ENCODE results near the gene PFDN6. TPM values are rescaled to one million over a fixed set of nuclear protein-coding genes. Genes with fewer than 3 reads are reported as not detected.
"Not testable (repeated sequence)": the region's sequence is repeated elsewhere in the genome, so short reads cannot be mapped to it uniquely, and the experiment has no call there.

PFDN6 gene
- total RNA-seq, 1 experiment from 2014 or later = 95.7 TPM

- TF ChIP-seq CREB1 (CRISPR knock-in tag; IDR thresholded peaks at IDR 0.05) (no peak), GABPB1 (CRISPR knock-in tag; IDR thresholded peaks at IDR 0.05) (no peak)
Observed at GRCh38 chr6:33279257-33279695, 10.1 kb upstream of the PFDN6 start (continued).

GRCh38 chr6:33279971-33280511, 9.4 kb upstream of the PFDN6 start:
- CTCF ChIA-PET = interaction anchor here (0.6 to 1.0 kb wide), 4 partner anchors 10 to 33 kb away, joined by 3 to 4 read pairs (median 4); partner anchors contain the start of gene PFDN6
- peak; percentile 72 for DNase-seq (ENCODE audit: low spot score)

GRCh38 chr6:33280539-33280938, 8.9 kb upstream of the PFDN6 start:
- POLR2A ChIA-PET = no interaction called here
- CTCF ChIA-PET = no interaction called here
- ATAC-seq (no peak), DNase-seq (ENCODE audit: low spot score) (no peak)
- peak overlapping the region; percentile 68; the same call in 1 of the 2 replicates for H3K27ac Mint-ChIP-seq
- no peaks in the 10 kb centered on the region for H3K9me3 Mint-ChIP-seq
- peaks cover 22% of the 10 kb centered on the region for H3K36me3 Mint-ChIP-seq
- no peak for TF ChIP-seq ZNF232 (CRISPR knock-in tag; IDR thresholded peaks at IDR 0.05)
- TF ChIP-seq, protein P1, sequence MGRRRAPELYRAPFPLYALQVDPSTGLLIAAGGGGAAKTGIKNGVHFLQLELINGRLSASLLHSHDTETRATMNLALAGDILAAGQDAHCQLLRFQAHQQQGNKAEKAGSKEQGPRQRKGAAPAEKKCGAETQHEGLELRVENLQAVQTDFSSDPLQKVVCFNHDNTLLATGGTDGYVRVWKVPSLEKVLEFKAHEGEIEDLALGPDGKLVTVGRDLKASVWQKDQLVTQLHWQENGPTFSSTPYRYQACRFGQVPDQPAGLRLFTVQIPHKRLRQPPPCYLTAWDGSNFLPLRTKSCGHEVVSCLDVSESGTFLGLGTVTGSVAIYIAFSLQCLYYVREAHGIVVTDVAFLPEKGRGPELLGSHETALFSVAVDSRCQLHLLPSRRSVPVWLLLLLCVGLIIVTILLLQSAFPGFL (CRISPR knock-in tag; IDR thresholded peaks at IDR 0.05; ENCODE audit: borderline replicate concordance) = no peak
- no peak for TF ChIP-seq ETV6 (CRISPR knock-in tag; IDR thresholded peaks at IDR 0.05)
- no peak for TF ChIP-seq FOXJ3 (CRISPR knock-in tag; IDR thresholded peaks at IDR 0.05; ENCODE audit: borderline replicate concordance)
- TF ChIP-seq CREB1 (CRISPR knock-in tag; IDR thresholded peaks at IDR 0.05) = no peak
- TF ChIP-seq, protein P2, sequence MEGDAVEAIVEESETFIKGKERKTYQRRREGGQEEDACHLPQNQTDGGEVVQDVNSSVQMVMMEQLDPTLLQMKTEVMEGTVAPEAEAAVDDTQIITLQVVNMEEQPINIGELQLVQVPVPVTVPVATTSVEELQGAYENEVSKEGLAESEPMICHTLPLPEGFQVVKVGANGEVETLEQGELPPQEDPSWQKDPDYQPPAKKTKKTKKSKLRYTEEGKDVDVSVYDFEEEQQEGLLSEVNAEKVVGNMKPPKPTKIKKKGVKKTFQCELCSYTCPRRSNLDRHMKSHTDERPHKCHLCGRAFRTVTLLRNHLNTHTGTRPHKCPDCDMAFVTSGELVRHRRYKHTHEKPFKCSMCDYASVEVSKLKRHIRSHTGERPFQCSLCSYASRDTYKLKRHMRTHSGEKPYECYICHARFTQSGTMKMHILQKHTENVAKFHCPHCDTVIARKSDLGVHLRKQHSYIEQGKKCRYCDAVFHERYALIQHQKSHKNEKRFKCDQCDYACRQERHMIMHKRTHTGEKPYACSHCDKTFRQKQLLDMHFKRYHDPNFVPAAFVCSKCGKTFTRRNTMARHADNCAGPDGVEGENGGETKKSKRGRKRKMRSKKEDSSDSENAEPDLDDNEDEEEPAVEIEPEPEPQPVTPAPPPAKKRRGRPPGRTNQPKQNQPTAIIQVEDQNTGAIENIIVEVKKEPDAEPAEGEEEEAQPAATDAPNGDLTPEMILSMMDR (IDR thresholded peaks at IDR 0.05) = no peak
- TF ChIP-seq ZNF317 (CRISPR knock-in tag; IDR thresholded peaks at IDR 0.05; ENCODE audit: borderline replicate concordance, low read depth) = no peak
- no peak for TF ChIP-seq ZMAT4 (CRISPR knock-in tag; IDR thresholded peaks at IDR 0.05)
- TF ChIP-seq, protein P3, sequence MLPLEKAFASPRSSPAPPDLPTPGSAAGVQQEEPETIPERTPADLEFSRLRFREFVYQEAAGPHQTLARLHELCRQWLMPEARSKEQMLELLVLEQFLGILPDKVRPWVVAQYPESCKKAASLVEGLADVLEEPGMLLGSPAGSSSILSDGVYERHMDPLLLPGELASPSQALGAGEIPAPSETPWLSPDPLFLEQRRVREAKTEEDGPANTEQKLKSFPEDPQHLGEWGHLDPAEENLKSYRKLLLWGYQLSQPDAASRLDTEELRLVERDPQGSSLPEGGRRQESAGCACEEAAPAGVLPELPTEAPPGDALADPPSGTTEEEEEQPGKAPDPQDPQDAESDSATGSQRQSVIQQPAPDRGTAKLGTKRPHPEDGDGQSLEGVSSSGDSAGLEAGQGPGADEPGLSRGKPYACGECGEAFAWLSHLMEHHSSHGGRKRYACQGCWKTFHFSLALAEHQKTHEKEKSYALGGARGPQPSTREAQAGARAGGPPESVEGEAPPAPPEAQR (CRISPR knock-in tag; IDR thresholded peaks at IDR 0.05) = no peak
- TF ChIP-seq ZNF532 (CRISPR knock-in tag; IDR thresholded peaks at IDR 0.05; ENCODE audit: borderline replicate concordance) = no peak
- H3K4me3 Mint-ChIP-seq = no peak overlapping the region
- no peaks in the 10 kb centered on the region for H3K27me3 Mint-ChIP-seq (ENCODE audit: low read depth)
- peaks cover 21% of the 10 kb centered on the region for H3K4me1 Mint-ChIP-seq

More at GRCh38 chr6:33279971-33280511, 9.4 kb upstream of the PFDN6 start:
- TF ChIP-seq NFATC4 (CRISPR knock-in tag; IDR thresholded peaks at IDR 0.05) (no peak), ZNF423 (CRISPR knock-in tag; IDR thresholded peaks at IDR 0.05) (peak; percentile 67)
- ATAC-seq = peak; percentile 33
- POLR2A ChIA-PET = no interaction called here
- Mint-ChIP-seq H3K27me3 (ENCODE audit: low read depth) (no peaks in the 10 kb centered on the region), H3K9me3 (no peaks in the 10 kb centered on the region), H3K36me3 (peaks cover 27% of the 10 kb centered on the region), H3K27ac (no peak overlapping the region), H3K4me1 (peaks cover 26% of the 10 kb centered on the region), H3K4me3 (no peak overlapping the region)

- POLR2A ChIA-PET = not testable (repeated sequence)
Observed at GRCh38 chr6:33285214-33285613, 4.2 kb upstream of the PFDN6 start.

More at GRCh38 chr6:33285214-33285613, 4.2 kb upstream of the PFDN6 start:
- ATAC-seq; H3K4me3 Mint-ChIP-seq; H3K27ac Mint-ChIP-seq; DNase-seq (ENCODE audit: low spot score); H3K9me3 Mint-ChIP-seq; CTCF ChIA-PET; H3K27me3 Mint-ChIP-seq (ENCODE audit: low read depth): not testable (repeated sequence)
- Mint-ChIP-seq H3K36me3 (peaks cover 27% of the 10 kb centered on the region), H3K4me1 (peaks cover 20% of the 10 kb centered on the region)
